Endothelial cell of umbilical vein (primary cell): ENCODE measurements around the gene MGST2. TPM values are rescaled to one million over a fixed set of nuclear protein-coding genes. Genes with fewer than 3 reads are reported as not detected.

Experiments
- BruUV-seq: library from RNA; stranded (reverse); fragments of 400-500 nt; replicated peaks from 2 replicates; lab custom pipeline; 2021; lab: Mats Ljungman, UMichigan
- CTCF ChIA-PET: fragments of 300-600, 350-600 bp; sonication (Branson Sonifier 250); formaldehyde crosslinking; loops from one replicate; lab custom pipeline; 2021; ENCODE audit warnings: antibody characterized with exemption, inconsistent platforms; lab: Charles Lee
- POLR2A ChIA-PET: fragments of 300-600, 350-600 bp; sonication (Branson Sonifier 250); formaldehyde crosslinking; loops from one replicate; lab custom pipeline; 2021; ENCODE audit warnings: antibody characterized with exemption, inconsistent platforms; lab: Charles Lee
- DNase-seq: peaks from one replicate; pipeline ENCODE4 v3.0.0-alpha.2; 2011; ENCODE audit warnings: low read depth, low spot score
- FAIRE-seq: peaks from 2 replicates; lab custom pipeline; 2011; peaks lifted over from hg19 to GRCh38; lab: Jason Lieb, UNC
- H2AFZ ChIP-seq: 2 replicates; pipeline ENCODE4 v1.6.0; 2012; ENCODE audit warnings: low read depth, low read length, control low read depth, inconsistent platforms
- H3K27ac ChIP-seq: 2 replicates; pipeline ENCODE4 v1.5.1; 2011; ENCODE audit warnings: low read depth, mild to moderate bottlenecking, control low read depth, low read length, moderate library complexity; ENCODE audit not compliant: insufficient read depth
- H3K27me3 ChIP-seq, 2 experiments: 2 replicates each; pipeline versions ENCODE4 v1.6.0 to v1.6.1; 2011; ENCODE audit warnings: low read length in 2 of 2, mixed read lengths in 1 of 2; ENCODE audit not compliant: control insufficient read depth in 2 of 2, insufficient read depth in 2 of 2
- H3K36me3 ChIP-seq, 2 experiments: 2 replicates in 1 of 2; 3 replicates in 1 of 2; pipeline ENCODE4 v1.5.1; 2011; ENCODE audit warnings: low read length in 2 of 2, mild to moderate bottlenecking in 1 of 2, moderate library complexity in 1 of 2; ENCODE audit not compliant: control insufficient read depth in 2 of 2, insufficient read depth in 2 of 2; ENCODE audit errors: extremely low read depth in 1 of 2
- H3K4me1 ChIP-seq: 3 replicates; pipeline ENCODE4 v1.5.1; 2011; ENCODE audit warnings: mild to moderate bottlenecking, low read length; ENCODE audit not compliant: control insufficient read depth, insufficient read depth; ENCODE audit errors: extremely low read depth
- H3K4me2 ChIP-seq: 2 replicates; pipeline ENCODE4 v1.6.1; 2011; ENCODE audit warnings: low read length, control low read depth, mixed read lengths; ENCODE audit not compliant: insufficient read depth
- H3K4me3 ChIP-seq, 3 experiments: fragments of 200-600 bp in 1 of 3; sonication (generic), shearing (Covaris generic) in 1 of 3; replicated peaks in 1 of 3; 2 replicates each; pipeline ENCODE4 v1.5.1; 2011 to 2016; ENCODE audit warnings: control low read depth in 3 of 3, low read length in 3 of 3, mild to moderate bottlenecking in 2 of 3, inconsistent platforms in 1 of 3, low read depth in 1 of 3, moderate library complexity in 1 of 3; ENCODE audit not compliant: insufficient read depth in 1 of 3
- H3K79me2 ChIP-seq: 2 replicates; pipeline ENCODE4 v1.6.0; 2012; ENCODE audit warnings: low read length, inconsistent platforms; ENCODE audit not compliant: control insufficient read depth, insufficient read depth
- H3K9ac ChIP-seq: replicated peaks from 2 replicates; pipeline ENCODE3; 2011; ENCODE audit warnings: low read length, control low read depth; ENCODE audit not compliant: insufficient read depth; ENCODE audit errors: extremely low read depth
- H3K9me1 ChIP-seq: replicated peaks from 3 replicates; pipeline ENCODE4 v1.6.0; 2011; ENCODE audit warnings: mild to moderate bottlenecking, low read length; ENCODE audit not compliant: control insufficient read depth, insufficient read depth; ENCODE audit errors: extremely low read depth
- H3K9me3 ChIP-seq: replicated peaks from 2 replicates; pipeline ENCODE4 v1.5.1; 2012; ENCODE audit warnings: low read length, inconsistent platforms; ENCODE audit not compliant: control insufficient read depth, insufficient read depth
- H4K20me1 ChIP-seq: replicated peaks from 2 replicates; pipeline ENCODE3; 2011; ENCODE audit warnings: mild to moderate bottlenecking, low read length; ENCODE audit not compliant: control insufficient read depth, insufficient read depth; ENCODE audit errors: extremely low read depth
- EZH2 ChIP-seq: IDR thresholded peaks from 2 replicates; pipeline ENCODE4 v1.6.1; 2012; ENCODE audit warnings: borderline replicate concordance, low read depth, mild to moderate bottlenecking, moderate library complexity, low read length, inconsistent platforms; ENCODE audit not compliant: severe bottlenecking
- JUN ChIP-seq: IDR thresholded peaks from 2 replicates; pipeline ENCODE4 v1.6.1; 2011; ENCODE audit warnings: borderline replicate concordance, low read depth; ENCODE audit not compliant: insufficient read length, insufficient read depth
- MYC ChIP-seq: IDR thresholded peaks from one replicate; pipeline ENCODE4 v1.6.1; 2011; ENCODE audit warnings: mild to moderate bottlenecking, low read depth, low read length
- POLR2A ChIP-seq: IDR thresholded peaks from 2 replicates; pipeline ENCODE4 v1.6.1; 2012; ENCODE audit warnings: low read depth, mild to moderate bottlenecking, control low read depth, low read length
- dilution Hi-C: fragments of 300-500 bp; cut with MboI; formaldehyde crosslinking; loops from one replicate; pipeline ENCODE4 v1.15.0; 2019; ENCODE audit warnings: low sequenced_read_pairs; ENCODE audit not compliant: extremely low pct_ligation_motif_present
- intact Hi-C: fragments of 100-400 bp; cut with micrococcal nuclease; formaldehyde crosslinking; loops from one replicate; pipeline ENCODE4 v1.10.0; 2022
- polyA plus RNA-seq, 4 experiments: library from polyadenylated mRNA; depleted of rRNA in 3 of 4; stranded (reverse) in 3 of 4; unstranded in 1 of 4; fragments of >200 nt; gene quantifications; 2 replicates each; pipeline versions ENCODE4 v1.2.1 to v1.2.3, GENCODE V29; 2011 to 2012; ENCODE audit warnings: missing spikeins in 1 of 4
- total RNA-seq: library from RNA; stranded (reverse); gene quantifications from 2 replicates; pipeline ENCODE4 v1.2.3, GENCODE V29; 2021
- TF ChIP-seq, protein P1 (sequence below): IDR thresholded peaks from 2 replicates; pipeline ENCODE4 v1.6.1; 2011; ENCODE audit not compliant: insufficient read depth, insufficient read length

MGST2 gene
- total and polyA plus RNA-seq, 2 donors (not counting 3 experiments of a cell fraction or from before 2014, with no cell fraction given), result 64.3 to 78.9 TPM

DNA sequence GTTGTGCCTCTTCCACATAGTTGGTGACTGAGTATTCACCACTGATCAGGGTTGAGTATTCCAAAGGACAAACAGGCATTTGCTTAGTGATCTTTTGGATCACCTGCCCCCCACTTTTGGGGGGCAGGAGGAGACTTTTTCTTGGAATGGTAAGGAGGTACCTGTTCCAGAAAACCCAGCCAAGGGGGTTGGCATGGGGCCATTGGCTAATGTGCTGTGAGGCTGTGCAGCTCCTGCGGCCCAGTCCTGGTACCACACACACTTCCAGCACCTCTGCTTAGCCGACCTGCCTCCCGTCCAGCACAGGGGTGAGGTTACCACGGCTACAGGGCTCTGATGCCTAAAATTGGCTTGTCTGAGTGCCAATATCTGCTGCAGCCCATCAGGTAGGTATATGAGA lies 40.1 kb upstream of the MGST2 start:
- dilution Hi-C loops, result no loop called here
- CTCF ChIA-PET, result interaction anchor here (1.0 to 4.1 kb wide), 4 partner anchors 8 to 21 kb away, joined by 4 to 24 read pairs (median 9); no protein-coding TSS in a partner anchor
- Histone ChIP-seq H3K9me1 (no peaks in the 10 kb centered on the region), H4K20me1 (no peaks in the 10 kb centered on the region), H3K9me3 (no peaks in the 10 kb centered on the region), H3K79me2 (no peaks in the 10 kb centered on the region), H3K36me3 (no peaks in the 10 kb centered on the region), H2AFZ (no peak overlapping the region), H3K4me1 (no peaks in the 10 kb centered on the region), H3K9ac (no peak overlapping the region), H3K27ac (no peak overlapping the region), H3K4me2 (no peak overlapping the region), H3K27me3 (peaks cover 7 to 12% of the 10 kb centered on the region in 2 experiments), H3K4me3 (no peak overlapping the region)
- POLR2A ChIA-PET, result no interaction called here
- DNase-seq (no peak), FAIRE-seq (no peak)
- intact Hi-C loops, result no loop called here
- BruUV-seq, result no TSS peak
- TF ChIP-seq, protein P1, sequence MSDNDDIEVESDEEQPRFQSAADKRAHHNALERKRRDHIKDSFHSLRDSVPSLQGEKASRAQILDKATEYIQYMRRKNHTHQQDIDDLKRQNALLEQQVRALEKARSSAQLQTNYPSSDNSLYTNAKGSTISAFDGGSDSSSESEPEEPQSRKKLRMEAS, result no peak
- TF ChIP-seq EZH2, result no peak

DNA sequence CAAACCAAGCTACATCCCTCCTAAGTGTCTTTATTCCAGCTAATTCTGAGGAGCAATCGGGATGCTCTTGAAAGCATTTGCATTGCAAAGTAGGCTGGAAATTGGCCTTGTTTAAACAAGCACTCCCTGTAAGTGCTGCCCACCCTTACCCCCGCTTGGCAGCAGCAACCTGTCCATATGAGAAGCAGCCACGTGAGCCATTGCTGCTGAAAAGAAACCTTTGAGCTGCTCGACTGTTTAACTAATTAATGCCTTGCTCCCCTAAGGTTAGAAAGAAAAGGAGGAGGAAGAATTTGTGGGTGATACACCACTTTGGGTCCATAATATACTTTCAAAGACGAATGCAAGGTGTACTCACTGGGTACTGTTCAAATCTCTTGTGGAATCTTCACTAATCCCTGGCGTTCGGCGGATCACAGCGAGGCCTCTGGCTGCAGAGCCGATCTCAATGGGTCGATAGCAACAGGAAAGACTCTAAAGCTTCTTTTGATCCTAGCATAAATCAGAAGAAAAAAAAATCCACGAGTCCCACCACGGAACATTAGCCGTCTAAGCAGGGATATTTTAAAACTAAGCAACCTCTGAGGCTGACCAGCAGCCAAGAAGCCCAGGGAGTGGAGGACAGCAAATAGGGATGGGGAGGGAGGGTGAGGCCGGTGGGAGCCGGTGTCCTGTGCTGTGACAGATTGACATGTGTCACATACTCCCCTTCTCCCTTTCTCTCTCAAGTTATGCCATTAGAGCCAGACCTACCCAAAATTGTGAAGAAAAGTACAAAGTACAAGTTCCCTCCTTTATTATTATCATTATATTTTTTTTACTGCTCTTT lies 37.2 kb upstream of the MGST2 start:
- no TSS peak for BruUV-seq
- dilution Hi-C loops (no loop called here), intact Hi-C loops (no loop called here)
- DNase-seq, result no peak
- no peaks in the 10 kb centered on the region for H3K4me1 ChIP-seq
- H4K20me1 ChIP-seq, result no peaks in the 10 kb centered on the region
- H3K9ac ChIP-seq, result no peak overlapping the region
- no peaks in the 10 kb centered on the region for H3K36me3 ChIP-seq
- no peak overlapping the region for H2AFZ ChIP-seq
- FAIRE-seq, result no peak
- TF ChIP-seq POLR2A, result no peak
- TF ChIP-seq JUN, result no peak
- no peak for TF ChIP-seq MYC
- CTCF ChIA-PET, result interaction anchor here (1.2 to 4.1 kb wide), 4 partner anchors 13 to 24 kb away, joined by 3 to 24 read pairs (median 4); no protein-coding TSS in a partner anchor
- H3K27me3 ChIP-seq, result peaks cover 15 to 16% of the 10 kb centered on the region in 2 experiments
- H3K4me2 ChIP-seq, result no peak overlapping the region
- H3K27ac ChIP-seq, result no peak overlapping the region
- H3K9me3 ChIP-seq, result no peaks in the 10 kb centered on the region
- H3K9me1 ChIP-seq, result no peaks in the 10 kb centered on the region
- no peaks in the 10 kb centered on the region for H3K79me2 ChIP-seq
- H3K4me3 ChIP-seq, result no peak overlapping the region
- POLR2A ChIA-PET, result no interaction called here
